ENCODE results near the gene PALD1. TPM values are rescaled to one million over a fixed set of nuclear protein-coding genes. Genes with fewer than 3 reads are reported as not detected.

Gene PALD1
- polyA plus RNA-seq, 3 donors = 0.04 to 0.11 TPM; not detected in 1

GRCh38 chr10:70588859-70589570 lies 110.4 kb downstream of the PALD1 start:
- no peaks in the 10 kb centered on the region for H3K9me3 ChIP-seq (replicated peaks in 1 of 2; ENCODE audit: control insufficient read depth in 1 of 2, insufficient read depth in 1 of 2, low read length in 2 of 2)
- WGBS (ENCODE audit: insufficient coverage) = 83% methylated on average over 5 of the region's 10 CpGs
- H3K36me3 ChIP-seq (replicated peaks in 1 of 2; ENCODE audit: control insufficient read depth in 1 of 2, insufficient read depth in 2 of 2, low read length in 2 of 2) = no peaks in the 10 kb centered on the region
- H3K9ac ChIP-seq (ENCODE audit: insufficient read depth, low read length, poor library complexity, severe bottlenecking) = no peak overlapping the region
- H3K4me2 ChIP-seq (replicated peaks; ENCODE audit: extremely low read depth, low read length, poor library complexity, severe bottlenecking) = no peak overlapping the region
- H3K4me3 Mint-ChIP-seq = peak overlapping the region in 1 of 2 donors; percentile 1
- H3K4me3 ChIP-seq (replicated peaks in 1 of 3; ENCODE audit: low read depth in 2 of 3, low read length in 3 of 3) = no peak overlapping the region
- peaks cover 4 to 15% of the 10 kb centered on the region in 2 donors for H3K4me1 ChIP-seq (ENCODE audit: control insufficient read depth in 1 of 2, insufficient read depth in 2 of 2, low read length in 2 of 2)
- H2AFZ ChIP-seq (ENCODE audit: insufficient read depth, low read depth, low read length, poor library complexity, severe bottlenecking) = no peak overlapping the region
- H3K27me3 Mint-ChIP-seq (ENCODE audit: low read depth in 3 of 3) = peaks cover 3 to 18% (median 9%) of the 10 kb centered on the region in 3 donors
- peaks cover 19% of the 10 kb centered on the region for H3K4me1 Mint-ChIP-seq
- no peaks in the 10 kb centered on the region for H3K36me3 Mint-ChIP-seq
- intact Hi-C loops (cut with micrococcal nuclease) = no loop called here
- H3K27me3 ChIP-seq (ENCODE audit: control insufficient read depth in 2 of 2, insufficient read depth in 2 of 2, low read length in 2 of 2) = no peaks in the 10 kb centered on the region
- no peak overlapping the region for H3K27ac ChIP-seq (ENCODE audit: low read depth in 1 of 2, low read length in 2 of 2)
- no peak for TF ChIP-seq CTCF (IDR thresholded peaks at IDR 0.05)
- no peak overlapping the region for H3K27ac Mint-ChIP-seq
- peaks cover 0 to 2% (median 0%) of the 10 kb centered on the region in 7 donors for H3K9me3 Mint-ChIP-seq
- no peaks in the 10 kb centered on the region for H3K79me2 ChIP-seq (ENCODE audit: insufficient read depth, low read length)
- no peak for DNase-seq
- no peaks in the 10 kb centered on the region for H4K20me1 ChIP-seq (ENCODE audit: insufficient read depth, low read length)

GRCh38 chr10:70589762-70590654 lies 111.4 kb downstream of the PALD1 start:
- DNase-seq = no peak
- Histone ChIP-seq H3K4me2 (replicated peaks; ENCODE audit: extremely low read depth, low read length, poor library complexity, severe bottlenecking) (no peak overlapping the region), H3K36me3 (replicated peaks in 1 of 2; ENCODE audit: control insufficient read depth in 1 of 2, insufficient read depth in 2 of 2, low read length in 2 of 2) (no peaks in the 10 kb centered on the region), H4K20me1 (ENCODE audit: insufficient read depth, low read length) (no peaks in the 10 kb centered on the region), H3K9me3 (replicated peaks in 1 of 2; ENCODE audit: control insufficient read depth in 1 of 2, insufficient read depth in 1 of 2, low read length in 2 of 2) (no peaks in the 10 kb centered on the region), H2AFZ (ENCODE audit: insufficient read depth, low read depth, low read length, poor library complexity, severe bottlenecking) (no peak overlapping the region), H3K4me1 (ENCODE audit: control insufficient read depth in 1 of 2, insufficient read depth in 2 of 2, low read length in 2 of 2) (peaks cover 4 to 12% of the 10 kb centered on the region in 2 donors), H3K4me3 (replicated peaks in 1 of 3; ENCODE audit: low read depth in 2 of 3, low read length in 3 of 3) (no peak overlapping the region), H3K27ac (ENCODE audit: low read depth in 1 of 2, low read length in 2 of 2) (no peak overlapping the region), H3K27me3 (ENCODE audit: control insufficient read depth in 2 of 2, insufficient read depth in 2 of 2, low read length in 2 of 2) (no peaks in the 10 kb centered on the region), H3K9ac (ENCODE audit: insufficient read depth, low read length, poor library complexity, severe bottlenecking) (no peak overlapping the region), H3K79me2 (ENCODE audit: insufficient read depth, low read length) (no peaks in the 10 kb centered on the region)
- WGBS (ENCODE audit: insufficient coverage) = 100% methylated on average over 2 of the region's 5 CpGs
- no peak overlapping the region for H3K27ac Mint-ChIP-seq
- no peak for TF ChIP-seq CTCF (IDR thresholded peaks at IDR 0.05)
- peaks cover 3 to 17% (median 9%) of the 10 kb centered on the region in 3 donors for H3K27me3 Mint-ChIP-seq (ENCODE audit: low read depth in 3 of 3)
- H3K4me3 Mint-ChIP-seq = no peak overlapping the region
- H3K9me3 Mint-ChIP-seq = peaks cover 0 to 2% (median 0%) of the 10 kb centered on the region in 7 donors
- H3K36me3 Mint-ChIP-seq = no peaks in the 10 kb centered on the region
- intact Hi-C loops (cut with micrococcal nuclease) = no loop called here
- peaks cover 19% of the 10 kb centered on the region for H3K4me1 Mint-ChIP-seq
